ENCODE data around the gene SETD7.

- no peak for TF ChIP-seq POLR2A (IDR thresholded peaks at IDR 0.05)
- TF ChIP-seq EP300 (IDR thresholded peaks at IDR 0.05): no peak
- no peak for TF ChIP-seq CTCF (IDR thresholded peaks at IDR 0.05)
Observed at GRCh38 chr4:139600662-139601061, 44.6 kb upstream of the SETD7 start.
